ENCODE data around the gene TAX1BP3.

The TAX1BP3 gene

DNA sequence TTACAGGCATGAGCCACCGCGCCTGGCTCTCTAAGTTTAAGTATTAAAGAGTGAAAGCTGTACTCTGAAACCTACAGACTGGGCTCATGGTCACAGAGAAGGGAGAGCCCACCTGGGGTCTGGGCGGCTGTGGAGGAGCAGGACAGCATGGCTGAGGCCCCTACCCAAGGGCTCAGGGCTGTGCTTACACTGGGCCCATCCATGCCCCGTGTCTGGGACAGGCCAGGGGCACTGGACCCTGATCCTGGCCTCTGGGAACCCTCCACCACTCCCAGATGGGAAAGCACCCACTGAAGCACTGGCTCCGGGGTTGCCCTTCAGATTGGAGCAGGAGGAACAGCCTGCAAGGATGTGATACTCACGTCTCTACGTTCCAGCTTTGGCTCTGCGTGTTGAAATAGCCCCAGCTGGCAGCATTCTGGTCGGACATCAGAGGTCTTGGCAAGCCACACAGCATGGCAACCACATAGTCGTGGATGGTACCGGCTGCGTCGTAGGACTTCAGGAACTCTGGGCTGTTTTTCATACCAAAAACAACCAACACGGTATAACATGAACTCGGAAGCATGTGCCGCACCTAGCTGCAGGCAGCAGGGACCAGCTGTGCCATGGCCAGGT lies 45.3 kb downstream of the TAX1BP3 start:
- no peak for DNase-seq

DNA sequence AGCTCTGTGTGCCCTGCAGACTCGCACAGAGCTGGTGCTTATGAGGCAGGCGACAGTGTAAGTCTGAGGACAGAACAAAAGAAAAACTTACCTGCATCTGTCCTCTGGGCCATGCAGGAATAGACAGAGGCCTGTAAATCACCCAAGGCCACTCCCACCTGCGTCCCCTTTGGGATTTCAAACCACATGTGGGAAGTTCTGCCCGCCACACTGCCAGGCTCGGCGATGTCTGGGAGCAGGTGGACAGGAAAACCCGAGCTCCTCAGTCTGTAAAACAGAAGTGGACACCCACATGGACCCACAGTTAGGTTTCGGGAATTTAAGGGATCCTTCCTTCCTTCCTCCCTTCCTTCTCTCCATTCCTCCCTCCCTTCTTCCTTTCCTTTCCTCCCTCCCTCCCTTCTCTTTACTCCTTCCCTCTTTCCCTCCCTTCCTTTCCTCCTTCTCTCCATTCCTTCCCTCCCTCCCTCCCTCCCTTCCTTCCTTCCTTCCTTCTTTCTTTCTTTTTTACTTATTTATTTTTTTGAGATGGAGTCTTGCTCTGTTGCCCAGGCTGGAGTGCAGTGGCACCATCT lies 47.1 kb downstream of the TAX1BP3 start:
- DNase-seq, result no peak

DNA sequence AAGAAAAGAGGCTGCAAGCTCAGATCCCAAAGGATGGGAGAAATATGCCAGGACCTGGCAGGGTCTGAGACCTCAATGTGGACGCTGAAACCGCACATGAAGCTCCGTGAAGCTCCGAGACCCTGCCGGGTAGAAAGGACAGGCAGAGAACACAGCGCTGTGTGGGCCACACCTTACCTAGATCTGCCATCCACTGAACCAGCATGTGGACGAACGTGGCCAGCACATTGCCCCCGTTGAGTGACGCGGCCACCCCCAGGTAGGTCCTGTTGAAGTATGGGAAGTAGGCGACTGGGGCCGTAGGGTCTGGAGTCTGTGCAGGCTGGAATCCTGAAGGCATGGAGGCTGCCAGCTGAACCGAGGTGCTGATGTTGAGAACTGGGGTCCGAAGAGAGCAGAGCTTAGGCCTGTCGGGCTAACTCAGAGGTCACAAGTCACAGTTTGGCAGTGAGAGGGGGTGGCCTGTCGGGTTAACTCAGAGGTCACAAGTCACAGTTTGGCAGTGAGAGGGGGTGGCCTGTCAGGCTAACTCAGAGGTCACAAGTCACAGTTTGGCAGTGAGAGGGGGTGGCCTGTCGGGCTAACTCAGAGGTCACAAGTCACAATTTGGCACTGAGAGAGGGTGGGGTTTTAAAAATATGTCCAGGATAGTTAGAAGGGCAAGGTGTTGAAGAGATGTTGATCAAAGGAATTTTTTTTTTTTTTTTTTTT lies 53.1 kb downstream of the TAX1BP3 start:
- no peak for DNase-seq

DNA sequence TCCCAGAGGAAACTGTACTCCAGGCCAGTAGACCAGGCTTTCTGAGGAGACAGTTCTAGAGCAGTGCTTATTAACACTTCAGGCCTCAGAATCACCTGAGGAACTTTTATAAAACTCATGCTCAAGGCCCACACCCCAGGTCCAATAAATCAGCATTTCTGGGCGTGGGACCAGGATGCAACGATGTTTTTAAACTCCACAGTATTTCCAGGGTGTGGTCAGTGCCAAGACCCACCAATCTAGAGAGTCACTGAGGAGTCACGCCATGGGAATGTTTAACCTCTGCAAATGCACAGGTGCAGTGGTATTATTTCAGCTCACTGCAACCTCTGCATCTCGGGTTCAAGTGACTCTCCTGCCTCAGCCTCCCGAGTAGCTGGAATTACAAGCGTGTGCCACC lies 55.3 kb downstream of the TAX1BP3 start:
- DNase-seq, result no peak

All from AML-193 (cell line).